Naive B cell (primary cell): ENCODE measurements around the gene BPGM. TPM values are rescaled to one million over a fixed set of nuclear protein-coding genes. Genes with fewer than 3 reads are reported as not detected.

Source experiments
- polyA plus RNA-seq, 6 donors: library from polyadenylated mRNA; unstranded; fragments of 300-500 nt; fragmentation: Illumina TruSeq; gene quantifications; one replicate each; pipeline ENCODE4 v1.2.3, GENCODE V29; 2021; ENCODE audit warnings: low read depth in 6 of 6

BPGM gene
- polyA plus RNA-seq, 6 donors from 2014 or later, result 17.6 to 33.9 (median 25.5) TPM

Other genes with a start within 250 kb of the BPGM start
- gene AKR1B1, start 187.8 kb upstream of the BPGM start, polyA plus RNA-seq, result 100 to 1,000 TPM; 134 to 174 (median 144) TPM
- not detected for gene AKR1B10, start 119.3 kb upstream of the BPGM start, polyA plus RNA-seq
- gene AKR1B15, start 97.7 kb upstream of the BPGM start, polyA plus RNA-seq, result not detected
- 1 to 10 TPM in 2 of 6 donors, under 1 TPM in 3, not detected in 1; 0.12 to 1.3 (median 0.64) TPM for gene CALD1, start 132.8 kb downstream of the BPGM start, polyA plus RNA-seq